COLO668 (cell line): ENCODE results near the gene RAPGEF6.
"Not testable (repeated sequence)": the region's sequence is repeated elsewhere in the genome, so short reads cannot be mapped to it uniquely, and the experiment has no call there.

ENCODE experiments used
- DNase-seq: peaks from one replicate; lab custom pipeline; 2025; ENCODE audit not compliant: unreplicated experiment; lab: John Stamatoyannopoulos, UW

Gene RAPGEF6

DNA sequence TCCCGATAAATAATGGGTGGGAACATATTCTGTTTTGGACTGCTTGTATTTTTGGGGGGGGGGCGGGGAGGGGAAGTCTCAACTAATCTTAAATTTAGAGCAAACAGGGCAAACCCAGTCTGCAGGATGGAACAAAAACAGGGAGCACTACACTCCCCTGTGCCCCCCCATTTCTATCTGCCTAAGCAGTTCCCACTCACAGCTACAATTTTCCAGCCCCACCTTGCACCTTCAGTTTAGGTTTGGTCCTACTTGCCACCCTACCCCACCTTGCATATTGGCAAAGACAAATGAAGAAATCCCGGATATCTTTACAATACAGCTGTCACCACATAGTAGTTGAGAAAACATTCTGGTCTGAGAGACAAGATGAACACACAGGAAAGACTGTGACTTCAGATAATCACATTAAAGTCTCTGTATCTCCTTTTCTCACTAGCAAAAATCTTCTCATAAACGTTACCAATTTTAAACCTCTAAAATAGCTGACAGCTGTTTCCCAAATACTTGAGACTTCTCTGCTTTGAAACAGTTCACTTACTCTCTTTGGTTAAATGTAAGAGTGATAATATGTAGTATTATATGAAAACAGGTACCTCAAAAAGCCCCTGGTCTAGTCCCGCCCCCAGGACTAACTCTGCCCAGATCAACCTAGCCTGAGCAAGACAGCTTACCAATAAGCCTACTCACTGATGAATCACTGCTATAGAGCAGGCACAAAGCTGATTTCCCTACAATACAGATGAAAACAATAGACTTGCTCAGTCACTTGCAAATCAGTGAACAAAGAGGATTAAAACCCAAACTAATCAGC lies 5.2 kb upstream of the RAPGEF6 start:
- no peak for DNase-seq

- DNase-seq: no peak
Observed at GRCh38 chr5:131639148-131639547, 4.1 kb upstream of the RAPGEF6 start.

GRCh38 chr5:131637694-131638093 lies 2.7 kb upstream of the RAPGEF6 start:
- DNase-seq: no peak

DNA sequence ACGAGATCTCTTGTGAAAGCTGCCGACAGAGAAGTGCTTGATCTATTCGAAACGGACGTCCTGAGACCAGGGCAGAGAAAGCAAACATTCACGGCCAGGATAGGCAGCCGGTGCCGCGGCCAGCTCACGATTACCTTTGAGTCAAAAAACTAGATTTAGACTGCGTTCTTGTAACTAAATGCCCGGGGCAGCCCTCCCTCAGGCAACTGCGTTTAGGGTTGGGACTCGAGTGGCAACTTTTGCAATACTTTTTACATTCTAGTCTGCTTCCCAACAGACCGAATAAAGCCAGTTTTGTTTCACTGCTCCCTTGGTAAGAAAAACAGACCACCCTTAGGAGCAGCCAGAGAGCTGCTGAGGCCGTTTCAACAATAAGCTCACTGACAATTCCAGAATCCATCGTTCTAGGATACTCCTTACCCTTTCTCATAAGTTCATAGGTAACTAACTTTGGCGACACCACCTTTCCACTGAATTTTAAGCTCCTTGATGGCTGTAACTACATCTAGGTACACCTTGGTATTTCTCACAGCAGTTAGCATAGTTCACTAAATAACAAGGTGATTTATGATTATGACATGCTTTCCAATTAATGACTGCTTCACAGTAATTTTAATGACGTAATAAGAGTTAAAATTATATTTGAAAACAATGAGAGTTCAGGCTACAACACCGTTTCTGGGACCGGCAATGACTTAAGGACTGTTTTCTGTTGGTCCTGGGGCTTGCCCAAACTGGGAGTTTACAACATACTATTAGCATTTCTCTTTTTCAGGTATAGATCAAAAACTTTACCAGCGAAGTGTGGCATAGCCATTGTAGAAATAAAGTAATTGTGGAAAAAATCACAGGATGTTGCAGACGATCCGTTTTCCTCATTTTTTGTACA lies 899 bp upstream of the RAPGEF6 start:
- no peak for DNase-seq

GRCh38 chr5:131634666-131634995 lies 398 bp downstream of the RAPGEF6 start:
- peak; percentile 51 for DNase-seq

DNA sequence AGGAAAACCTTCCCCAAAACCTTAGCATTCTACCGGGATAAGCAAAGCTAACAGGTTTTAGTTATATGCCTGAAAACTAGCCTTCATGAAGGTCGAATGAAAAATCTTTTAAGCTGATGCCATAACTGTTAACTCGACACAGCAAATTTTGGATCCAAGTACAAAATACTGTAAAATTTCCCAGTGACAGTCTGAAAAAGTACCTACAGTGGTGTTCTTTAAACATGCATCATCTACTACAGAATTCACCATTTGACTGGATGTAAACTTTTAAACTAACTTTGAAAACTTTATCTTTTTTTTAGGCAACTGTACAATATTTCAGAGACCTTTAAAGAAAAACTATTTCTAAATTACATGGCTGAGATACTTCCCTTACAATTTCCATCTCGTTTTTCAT lies 791 bp downstream of the RAPGEF6 start:
- no peak for DNase-seq

GRCh38 chr5:131633830-131634229 lies 1.2 kb downstream of the RAPGEF6 start:
- DNase-seq: no peak

- no peak for DNase-seq
Observed at GRCh38 chr5:131630963-131631350, 4.1 kb downstream of the RAPGEF6 start.

- DNase-seq: no peak
Observed at GRCh38 chr5:131630208-131630962, 4.6 kb downstream of the RAPGEF6 start.

DNA sequence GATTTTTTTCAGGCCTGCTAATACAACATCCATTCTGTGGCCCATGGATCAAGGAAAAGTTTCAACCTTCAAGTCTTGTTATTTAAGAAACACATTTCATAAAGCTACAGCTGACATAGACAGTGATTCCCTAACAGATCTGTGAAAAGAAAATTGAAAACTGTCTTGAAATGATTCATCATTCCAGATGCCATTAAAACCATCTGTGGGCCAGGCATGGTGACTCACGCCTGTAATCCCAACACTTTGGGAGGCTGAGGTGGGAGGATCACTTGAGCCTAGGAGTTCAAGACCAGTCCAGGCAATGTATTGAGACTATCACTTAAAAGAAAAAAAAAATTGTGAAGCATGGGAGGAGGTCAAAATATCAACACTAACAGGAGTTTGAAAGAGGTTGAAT lies 6.0 kb downstream of the RAPGEF6 start:
- no peak for DNase-seq

DNA sequence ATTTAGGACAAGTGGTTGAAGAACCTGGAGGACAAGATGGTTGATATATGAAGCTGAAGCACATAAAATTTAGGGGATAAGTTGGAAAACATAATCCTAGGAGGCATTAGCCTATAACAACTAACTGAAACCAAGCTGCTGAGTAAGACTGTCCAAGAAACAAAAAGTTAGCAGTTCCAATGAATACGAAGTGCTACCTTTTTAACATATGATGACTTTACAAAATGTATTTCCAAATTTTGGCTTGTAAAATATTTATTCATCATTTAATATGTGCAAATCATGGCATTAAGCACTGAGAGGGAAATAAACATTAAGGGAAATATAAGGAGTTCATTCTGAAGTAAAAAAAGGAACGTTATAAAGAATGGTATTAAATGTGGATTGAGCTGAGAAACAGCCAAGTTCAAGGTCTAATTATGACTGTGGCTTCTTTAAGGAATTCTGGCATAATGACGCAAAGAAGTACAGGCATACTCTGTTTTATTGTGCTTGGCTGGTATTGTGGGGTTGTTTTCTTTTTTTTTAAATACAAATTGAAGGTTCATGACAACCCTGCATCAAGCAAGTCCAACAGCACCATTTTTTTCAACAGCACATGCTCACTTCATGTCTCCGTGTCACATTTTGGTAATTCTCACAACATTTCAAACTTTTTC lies 7.7 kb downstream of the RAPGEF6 start:
- DNase-seq: no peak

- DNase-seq: no peak
Observed at GRCh38 chr5:131622633-131623032, 12.4 kb downstream of the RAPGEF6 start.

DNA sequence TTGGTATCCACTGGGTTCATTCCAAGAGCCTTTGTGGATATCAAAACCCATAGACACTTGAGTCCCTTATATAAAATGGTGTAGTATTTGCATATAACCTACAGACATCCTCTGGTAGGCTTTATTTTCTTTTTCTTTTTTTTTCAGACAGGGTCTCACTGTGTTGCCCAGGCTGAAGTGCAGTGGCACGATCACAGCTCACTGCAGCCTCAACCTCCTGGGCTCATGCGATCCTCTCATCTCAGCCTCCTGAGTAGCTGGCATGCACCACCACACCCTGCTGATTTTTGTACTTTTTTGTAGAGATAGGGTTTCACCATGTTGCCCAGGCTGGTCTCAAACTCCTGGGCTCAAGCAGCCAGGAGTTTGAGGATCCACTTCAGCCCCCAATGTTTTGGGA lies 13.9 kb downstream of the RAPGEF6 start:
- not testable (repeated sequence) for DNase-seq

- no peak for DNase-seq
Observed at GRCh38 chr5:131619102-131619501, 15.9 kb downstream of the RAPGEF6 start.

GRCh38 chr5:131617140-131617822 lies 17.7 kb downstream of the RAPGEF6 start:
- DNase-seq: no peak

DNA sequence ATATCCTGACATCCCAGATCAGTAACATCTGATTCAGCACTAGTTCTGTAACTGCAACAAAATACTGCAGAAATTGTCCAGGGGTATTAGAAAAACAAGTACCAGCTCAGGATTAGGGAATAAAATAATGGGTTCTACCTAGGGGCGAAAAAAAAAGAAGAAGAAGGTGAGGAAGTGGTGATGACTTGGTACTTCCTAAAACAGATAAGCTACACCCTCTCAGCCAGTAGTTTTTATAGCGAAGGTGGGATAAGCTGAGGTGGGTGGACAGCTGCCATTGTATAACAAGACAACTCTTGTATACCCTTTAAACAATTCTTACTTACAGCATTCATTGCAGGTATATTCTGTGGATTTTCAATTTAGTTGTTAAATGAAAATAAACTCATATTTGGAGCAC lies 19.1 kb downstream of the RAPGEF6 start:
- no peak for DNase-seq

- DNase-seq: no peak
Observed at GRCh38 chr5:131613423-131613822, 21.6 kb downstream of the RAPGEF6 start.

GRCh38 chr5:131611064-131611381 lies 24.0 kb downstream of the RAPGEF6 start:
- DNase-seq: no peak

GRCh38 chr5:131610198-131611063 lies 24.6 kb downstream of the RAPGEF6 start:
- no peak for DNase-seq

DNA sequence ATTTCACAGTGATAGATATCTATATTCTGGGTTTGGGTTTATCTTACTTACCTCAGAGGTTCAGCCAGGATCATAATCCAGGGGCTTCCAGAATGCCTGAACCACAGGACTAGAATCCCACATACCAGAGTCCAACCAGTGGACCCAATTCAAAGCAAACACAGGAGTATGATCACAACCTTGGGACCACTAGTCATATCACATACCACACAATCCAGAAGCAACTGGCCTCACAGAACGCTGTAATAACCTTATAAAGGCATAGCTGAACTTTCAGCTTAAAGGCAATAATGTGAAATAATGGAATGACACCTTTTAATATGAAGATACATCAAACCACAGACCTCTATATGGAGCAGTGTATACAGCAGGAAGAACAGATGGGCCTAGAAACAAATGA lies 25.3 kb downstream of the RAPGEF6 start:
- DNase-seq: no peak
